ENCODE results near the gene CYP2J2.

The CYP2J2 gene

GRCh38 chr1:59845091-59845490, 81.5 kb downstream of the CYP2J2 start:
- H3K4me3 ChIP-seq (ENCODE audit: low read depth in 1 of 2, low read length in 2 of 2), result no peak overlapping the region
- H3K27ac ChIP-seq (ENCODE audit: low read depth, low read length), result no peak overlapping the region
- no peaks in the 10 kb centered on the region for H3K27me3 ChIP-seq (ENCODE audit: control insufficient read depth in 1 of 2, insufficient read depth in 2 of 2, low read length in 2 of 2)
- H3K9ac ChIP-seq (ENCODE audit: low read depth in 1 of 2, low read length in 2 of 2), result no peak overlapping the region
- no peaks in the 10 kb centered on the region for H3K9me3 ChIP-seq (ENCODE audit: control insufficient read depth in 1 of 2, low read length in 2 of 2)
- peaks cover 0 to 6% of the 10 kb centered on the region in 2 donors for H3K4me1 ChIP-seq (ENCODE audit: control insufficient read depth in 1 of 2, insufficient read depth in 2 of 2, low read length in 2 of 2)
- H3K36me3 ChIP-seq (ENCODE audit: control insufficient read depth in 1 of 2, insufficient read depth in 2 of 2, low read length in 2 of 2), result peaks cover 6 to 18% of the 10 kb centered on the region in 2 donors
